ENCODE data around the gene MGLL.

- TF ChIP-seq CTCF (IDR thresholded peaks at IDR 0.05) (no peak), POLR2A (IDR thresholded peaks at IDR 0.05) (no peak), POLR2AphosphoS5 (IDR thresholded peaks at IDR 0.05) (no peak)
These were observed 82.0 kb downstream of the MGLL start for GRCh38 chr3:127740136-127740915.

Measured in breast epithelium (tissue), 3 donors.